Endothelial cell (in vitro differentiated cells): ENCODE measurements around the gene SLC26A3. TPM values are rescaled to one million over a fixed set of nuclear protein-coding genes. Genes with fewer than 3 reads are reported as not detected.

Source experiments
- DNase-seq: peaks from one replicate; pipeline ENCODE4 v3.0.0; 2021; ENCODE audit warnings: low spot score
- H3K27ac Mint-ChIP-seq: one replicate; pipeline ENCODE4 v1.8.0; 2021; ENCODE audit warnings: mixed read lengths, inconsistent platforms; ENCODE audit not compliant: unreplicated experiment
- H3K27me3 Mint-ChIP-seq: one replicate; pipeline ENCODE4 v1.8.0; 2021; ENCODE audit warnings: mild to moderate bottlenecking, moderate library complexity, mixed read lengths, inconsistent platforms; ENCODE audit not compliant: unreplicated experiment
- H3K36me3 Mint-ChIP-seq: one replicate; pipeline ENCODE4 v1.8.0; 2021; ENCODE audit warnings: mild to moderate bottlenecking, low read depth, mixed read lengths, inconsistent platforms; ENCODE audit not compliant: unreplicated experiment
- H3K4me1 Mint-ChIP-seq: one replicate; pipeline ENCODE4 v1.8.0; 2021; ENCODE audit warnings: mild to moderate bottlenecking, mixed read lengths, inconsistent platforms; ENCODE audit not compliant: unreplicated experiment
- H3K4me3 Mint-ChIP-seq: one replicate; pipeline ENCODE4 v1.8.0; 2021; ENCODE audit warnings: mild to moderate bottlenecking, mixed read lengths, inconsistent platforms; ENCODE audit not compliant: unreplicated experiment
- H3K9me3 Mint-ChIP-seq: one replicate; pipeline ENCODE4 v1.8.0; 2021; ENCODE audit warnings: mixed read lengths, inconsistent platforms; ENCODE audit not compliant: unreplicated experiment
- CTCF ChIP-seq: fragments of 200-600 bp; sonication (generic); IDR thresholded peaks from one replicate; pipeline ENCODE4 v1.5.0; 2021; ENCODE audit warnings: antibody characterized with exemption; ENCODE audit not compliant: unreplicated experiment
- total RNA-seq: library from RNA; stranded (reverse); fragmentation: NEBNext Ultra II Directional; extraction: Animal tissue kit (Norgen Biotek cat#: 25700); gene quantifications from one replicate; pipeline ENCODE4 v1.2.1, GENCODE V29; 2021; ENCODE audit not compliant: unreplicated experiment

Gene SLC26A3
- total RNA-seq, 1 donor from 2014 or later = not detected

- Mint-ChIP-seq H3K4me3 (no peak overlapping the region), H3K9me3 (no peaks in the 10 kb centered on the region), H3K4me1 (no peaks in the 10 kb centered on the region), H3K27ac (no peak overlapping the region), H3K36me3 (peaks cover 5% of the 10 kb centered on the region), H3K27me3 (peaks cover 2% of the 10 kb centered on the region)
- no peak for TF ChIP-seq CTCF
- DNase-seq = no peak
These were observed 43.3 kb upstream of the SLC26A3 start for GRCh38 chr7:107846324-107846723.

- Mint-ChIP-seq H3K27ac (no peak overlapping the region), H3K36me3 (peaks cover 8% of the 10 kb centered on the region), H3K4me1 (no peaks in the 10 kb centered on the region), H3K9me3 (no peaks in the 10 kb centered on the region), H3K4me3 (no peak overlapping the region), H3K27me3 (peaks cover 2% of the 10 kb centered on the region)
- TF ChIP-seq CTCF = no peak
- no peak for DNase-seq
These were observed 40.2 kb upstream of the SLC26A3 start for GRCh38 chr7:107843184-107843583.

- TF ChIP-seq CTCF = no peak
- Mint-ChIP-seq H3K4me3 (no peak overlapping the region), H3K4me1 (no peaks in the 10 kb centered on the region), H3K9me3 (no peaks in the 10 kb centered on the region), H3K27ac (no peak overlapping the region), H3K36me3 (peaks cover 8% of the 10 kb centered on the region), H3K27me3 (peaks cover 5% of the 10 kb centered on the region)
- DNase-seq = no peak
These were observed 39.2 kb upstream of the SLC26A3 start for GRCh38 chr7:107842213-107842612.

- no peaks in the 10 kb centered on the region for H3K4me1 Mint-ChIP-seq
- H3K27ac Mint-ChIP-seq = no peak overlapping the region
- no peaks in the 10 kb centered on the region for H3K9me3 Mint-ChIP-seq
- no peak for TF ChIP-seq CTCF
- no peak overlapping the region for H3K4me3 Mint-ChIP-seq
- no peak for DNase-seq
- peaks cover 6% of the 10 kb centered on the region for H3K27me3 Mint-ChIP-seq
- H3K36me3 Mint-ChIP-seq = peaks cover 3% of the 10 kb centered on the region
These were observed 36.0 kb upstream of the SLC26A3 start for GRCh38 chr7:107838816-107839565.

- Mint-ChIP-seq H3K27ac (no peak overlapping the region), H3K9me3 (no peaks in the 10 kb centered on the region), H3K27me3 (peaks cover 5% of the 10 kb centered on the region), H3K4me3 (no peak overlapping the region), H3K4me1 (no peaks in the 10 kb centered on the region), H3K36me3 (peaks cover 3% of the 10 kb centered on the region)
- no peak for TF ChIP-seq CTCF
- no peak for DNase-seq
These were observed 35.1 kb upstream of the SLC26A3 start for GRCh38 chr7:107838024-107838601.
